T-helper 1 cell (primary cell): Measurements from ENCODE around the gene SHISA7.
A peak's percentile ranks its signal among the peaks of the same experiment; 100 is the strongest.
"Not testable (repeated sequence)": the region's sequence is repeated elsewhere in the genome, so short reads cannot be mapped to it uniquely, and the experiment has no call there.

ENCODE experiments used
- DNase-seq, 5 donors: peaks; one replicate each; pipeline ENCODE4 v3.0.0-alpha.2; 2012 to 2020

Gene SHISA7

DNA sequence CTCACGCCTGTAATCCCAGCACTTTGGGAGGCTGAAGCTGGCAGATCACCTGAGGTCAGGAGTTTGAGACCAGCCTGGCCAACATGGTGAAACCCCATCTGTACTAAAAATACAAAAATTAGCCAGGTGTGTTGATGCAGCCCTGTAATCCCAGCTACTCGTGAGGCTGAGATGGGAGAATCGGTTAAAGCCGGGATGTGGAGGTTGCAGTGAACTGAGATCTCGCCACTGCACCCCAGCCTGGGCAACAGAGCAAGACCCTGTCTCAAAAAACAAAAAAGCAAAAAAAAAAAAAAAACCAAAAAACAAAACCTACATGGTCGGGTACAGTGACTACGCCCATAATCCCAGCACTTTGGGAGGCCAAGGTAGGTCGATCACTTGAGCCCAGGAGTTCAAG, 33.9 kb downstream of the SHISA7 start:
- not testable (repeated sequence) for DNase-seq

DNA sequence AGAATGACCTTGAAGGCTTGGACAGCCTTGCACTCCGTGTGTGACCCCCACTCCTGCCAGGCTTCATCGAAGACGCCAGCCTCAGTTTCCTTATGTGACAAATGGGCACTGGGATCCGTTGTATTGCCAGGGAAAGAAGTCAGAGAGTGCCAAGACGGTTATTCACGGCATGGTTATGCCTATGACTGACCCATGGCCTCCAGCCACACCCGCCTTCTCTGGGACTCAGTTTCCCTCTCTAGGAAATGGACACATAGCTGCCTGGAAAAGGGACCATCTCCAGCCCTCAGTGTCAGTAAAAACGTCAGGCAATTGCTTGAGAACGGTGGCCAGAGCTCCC, 34.6 kb downstream of the SHISA7 start:
- no peak for DNase-seq

DNA sequence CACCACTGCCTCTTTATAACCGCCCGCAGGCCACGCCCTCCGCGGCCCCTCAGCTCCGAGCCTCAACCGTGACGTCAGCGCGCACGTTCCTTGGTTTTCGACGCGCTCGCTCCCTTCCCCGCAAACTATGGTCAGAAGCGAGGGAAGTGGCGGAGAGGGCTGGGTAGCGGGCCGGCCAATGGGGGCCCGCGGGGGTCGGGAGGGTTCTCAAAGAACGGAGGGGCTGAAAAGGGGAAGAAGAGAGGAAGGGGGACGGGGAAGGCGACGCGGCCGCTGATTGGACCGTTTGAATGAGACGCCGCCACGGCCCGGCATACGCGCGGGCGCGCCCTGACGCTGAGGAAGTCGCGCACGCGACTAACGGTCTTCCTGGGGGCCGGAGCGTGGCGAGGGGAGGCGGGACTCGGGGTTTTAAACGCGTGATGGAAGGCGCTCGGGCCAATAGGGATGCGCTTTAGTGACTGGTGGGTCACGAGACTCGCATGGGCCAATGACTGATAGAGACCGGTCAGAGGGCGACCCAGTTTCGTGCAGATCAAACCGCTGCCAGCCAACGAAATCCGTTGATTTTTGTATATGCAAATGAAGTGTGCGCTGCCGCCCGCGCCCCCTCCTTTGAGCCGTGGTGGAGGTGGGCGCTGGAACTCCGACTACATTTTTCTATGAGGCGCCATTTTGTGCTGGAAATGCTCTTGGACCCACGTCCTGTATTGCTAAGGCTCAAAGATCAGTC, 35.1 kb downstream of the SHISA7 start:
- DNase-seq, result peak; percentile 95 to 99 (median 97)

DNA sequence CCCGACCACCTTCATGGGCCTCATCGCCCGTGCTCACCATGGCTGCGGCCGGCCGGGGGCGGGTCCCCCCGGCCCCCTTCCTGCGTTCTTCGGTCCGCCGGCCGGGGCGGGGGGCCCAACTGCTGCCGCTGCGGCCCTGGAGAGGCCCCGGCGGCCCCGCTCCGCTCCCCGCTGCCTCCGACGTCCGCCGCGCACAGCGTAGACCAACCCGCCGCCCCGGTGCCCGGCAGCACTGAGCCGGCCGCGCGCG, 35.6 kb downstream of the SHISA7 start, which contains the start of gene UBE2S:
Gene UBE2S (minus strand): TSS at position 239 of the 250 bp plus-strand sequence. CDS start 199 bp downstream, at position 40.
- DNase-seq, result not testable (repeated sequence)

GRCh38 chr19:55406826-55407549, 36.1 kb downstream of the SHISA7 start:
- DNase-seq, result peak in 2 of 5 donors; percentile 21 to 59

DNA sequence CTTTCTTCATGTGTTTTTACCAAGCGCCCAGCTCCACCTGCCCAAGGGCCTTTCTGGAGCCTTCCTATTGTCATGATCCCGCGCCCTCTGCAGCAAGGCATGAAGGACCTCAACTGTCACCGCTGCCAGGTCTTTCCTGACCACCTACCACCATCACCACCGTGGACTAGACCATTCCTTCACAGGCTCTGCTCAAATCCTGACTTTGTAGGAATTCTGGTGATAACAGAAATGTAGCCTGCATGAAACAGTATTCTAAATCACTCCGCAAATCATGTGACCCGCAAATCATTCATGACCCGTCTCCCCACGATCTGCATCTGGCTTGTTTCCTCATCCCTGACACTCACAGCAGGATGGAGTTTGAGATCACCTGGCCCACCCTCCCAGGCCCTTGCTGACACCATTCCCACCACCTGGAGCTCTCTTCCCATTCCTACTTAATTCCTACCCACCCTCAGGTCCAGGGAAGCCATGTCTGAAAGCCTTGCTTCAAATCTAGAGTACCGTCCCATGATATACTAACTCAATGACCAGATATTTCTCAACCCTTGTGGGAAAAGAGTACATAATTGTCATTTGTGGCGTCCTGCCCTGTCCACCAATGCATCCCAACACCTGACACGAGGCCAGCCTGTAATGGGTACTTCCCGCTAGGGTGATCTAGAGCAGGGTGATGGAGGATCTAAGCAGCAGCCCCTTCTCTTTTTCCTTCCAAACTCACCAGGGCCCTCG, 36.8 kb downstream of the SHISA7 start:
- DNase-seq, result peak in 1 of 5 donors; percentile 24

- DNase-seq, result no peak
Measured at GRCh38 chr19:55405638-55406037, 37.5 kb downstream of the SHISA7 start.

GRCh38 chr19:55402509-55402908, 40.6 kb downstream of the SHISA7 start:
- DNase-seq, result no peak

DNA sequence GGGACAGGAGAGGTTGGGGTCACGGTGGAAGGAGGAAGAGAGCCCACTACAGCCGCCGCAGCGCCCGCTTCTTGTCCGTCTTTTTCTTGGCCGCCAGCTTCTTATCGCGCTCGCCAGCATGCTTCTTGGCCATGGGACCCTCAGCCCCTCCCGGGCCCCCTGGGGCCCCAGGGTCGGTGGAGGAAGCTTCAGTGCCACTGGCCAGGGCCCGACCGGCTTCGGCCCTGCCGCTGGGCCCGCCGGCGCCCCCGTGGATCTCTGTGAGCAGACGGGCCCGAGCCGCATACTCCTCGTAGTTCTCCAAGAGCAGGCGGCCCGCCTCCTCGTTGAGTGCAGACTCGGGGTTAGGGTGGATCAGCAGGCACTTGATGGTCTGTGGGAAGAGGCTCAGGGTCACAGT, 41.7 kb downstream of the SHISA7 start:
- not testable (repeated sequence) for DNase-seq

GRCh38 chr19:55400281-55401087, 42.6 kb downstream of the SHISA7 start:
- no peak for DNase-seq

DNA sequence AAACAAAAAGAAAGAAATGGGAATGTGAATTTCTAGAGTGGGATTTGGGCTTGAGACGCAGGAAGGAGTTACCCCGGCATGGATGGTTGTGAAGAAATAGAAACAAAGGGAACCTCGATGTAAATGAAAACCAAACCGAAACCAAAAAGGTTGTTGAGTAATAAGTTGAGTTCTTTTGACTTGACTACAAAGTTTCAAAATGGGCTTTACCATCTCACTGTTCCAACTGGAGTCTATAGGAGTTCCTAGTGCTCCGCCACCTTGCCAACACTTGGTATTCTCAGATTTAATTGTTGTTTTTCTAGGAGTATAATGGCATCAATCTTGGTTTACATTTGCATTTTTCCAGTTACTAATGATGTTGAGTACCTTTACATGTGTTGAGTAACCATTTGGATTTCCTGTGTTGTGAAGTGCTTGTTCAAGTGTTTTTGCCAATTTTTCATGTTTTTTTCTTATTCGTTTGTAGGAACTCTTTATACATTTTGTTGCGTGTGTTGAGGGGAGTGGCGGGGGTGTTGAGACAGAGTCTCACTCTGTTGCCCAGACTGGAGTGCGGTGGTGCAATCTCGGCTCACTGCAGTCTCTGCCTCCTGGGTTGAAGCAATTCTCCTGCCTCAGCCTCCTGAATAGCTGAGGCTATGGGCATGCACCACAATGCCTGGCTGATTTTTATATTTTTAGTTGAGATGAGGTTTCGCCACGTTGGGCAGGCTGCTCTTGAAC, 44.7 kb downstream of the SHISA7 start:
- peak in 1 of 5 donors; percentile 45 for DNase-seq

GRCh38 chr19:55392820-55393761, 50.0 kb downstream of the SHISA7 start:
- DNase-seq, result no peak

DNA sequence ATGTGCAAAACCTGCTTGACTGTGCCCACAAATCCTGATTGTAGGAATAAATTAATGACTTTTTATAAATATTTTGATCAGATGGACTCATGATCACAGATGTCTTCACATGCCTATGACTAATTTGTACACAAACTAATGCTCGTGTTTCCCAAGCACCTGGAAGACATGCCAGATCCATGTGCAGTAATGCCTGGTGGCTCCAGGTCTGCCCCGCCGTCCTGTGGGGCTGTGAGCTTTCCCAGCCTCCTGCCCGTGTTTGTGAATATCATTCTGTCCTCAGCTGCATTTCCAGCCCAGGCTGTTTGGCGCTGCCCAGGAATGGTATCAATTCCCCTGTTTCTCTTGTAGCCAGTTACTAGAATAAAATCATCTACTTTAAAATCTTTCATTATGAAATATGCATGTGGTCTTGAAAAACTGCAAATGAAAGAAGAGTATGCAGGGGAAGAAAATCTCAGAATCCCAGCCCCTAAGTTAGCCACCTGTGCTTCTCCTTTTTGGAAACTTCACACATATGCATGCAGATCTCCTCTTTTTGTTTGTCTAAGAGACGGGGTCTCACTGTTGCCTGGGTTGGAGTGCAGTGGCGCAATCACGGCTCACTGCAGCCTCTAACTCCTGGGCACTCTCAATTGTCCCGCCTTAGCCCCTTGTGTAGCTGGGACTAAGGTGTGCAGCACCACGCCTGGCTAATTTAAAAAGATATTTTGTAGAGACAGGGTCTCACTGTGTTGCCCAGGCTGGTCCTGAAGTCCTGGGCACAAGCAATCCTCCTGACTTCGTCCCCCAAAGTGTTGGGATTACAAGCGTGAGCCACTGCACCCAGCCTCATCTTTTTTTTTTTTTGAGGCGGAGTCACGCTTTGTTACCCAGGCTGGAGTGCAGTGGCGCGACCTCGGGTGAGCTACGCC, 51.1 kb downstream of the SHISA7 start:
- DNase-seq, result no peak

GRCh38 chr19:55391191-55391670, 51.9 kb downstream of the SHISA7 start:
- DNase-seq, result no peak

- DNase-seq, result no peak
Measured at GRCh38 chr19:55390461-55390880, 52.6 kb downstream of the SHISA7 start.

GRCh38 chr19:55389386-55390317, 53.4 kb downstream of the SHISA7 start:
- DNase-seq, result no peak

- DNase-seq, result no peak
Measured at GRCh38 chr19:55387736-55388497, 55.2 kb downstream of the SHISA7 start.

DNA sequence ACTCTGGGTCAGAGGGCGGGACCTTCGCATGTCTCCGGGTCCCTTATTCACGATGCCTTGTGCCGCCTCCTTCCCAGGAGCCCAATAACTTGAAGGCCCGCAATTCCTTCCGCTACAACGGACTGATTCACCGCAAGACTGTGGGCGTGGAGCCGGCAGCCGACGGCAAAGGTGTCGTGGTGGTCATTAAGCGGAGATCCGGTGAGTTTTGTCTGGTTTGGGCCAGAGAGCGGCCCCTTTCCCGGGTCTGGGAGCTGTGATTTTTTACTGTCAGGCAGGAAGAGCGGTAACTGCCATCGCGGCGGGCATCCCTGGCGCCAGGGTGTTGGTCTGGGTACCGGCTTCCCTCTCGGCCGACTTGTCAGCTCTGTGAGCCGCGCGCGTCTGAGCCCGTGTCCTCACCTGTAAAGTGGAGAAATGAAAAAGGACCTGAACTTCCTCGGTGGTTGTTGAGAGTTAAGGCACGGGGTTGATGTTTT, 56.6 kb downstream of the SHISA7 start:
- DNase-seq, result peak in 1 of 5 donors; percentile 23
